Heart right ventricle (tissue), 16 donors: ENCODE measurements around the gene PARD3. TPM values are rescaled to one million over a fixed set of nuclear protein-coding genes. Genes with fewer than 3 reads are reported as not detected.
"Not testable (repeated sequence)": the region's sequence is repeated elsewhere in the genome, so short reads cannot be mapped to it uniquely, and the experiment has no call there.

Experiments
- ATAC-seq, 8 donors: fragments of 200-7000 bp; cut with Tn5 transposase; one replicate each; pipeline ENCODE4 v1.9.1; 2020; ENCODE audit warnings: mild to moderate bottlenecking in 8 of 8, moderate library complexity in 8 of 8, moderate number of reproducible peaks in 1 of 8
- DNase-seq, 2 donors: peaks; one replicate each; pipeline ENCODE4 v3.0.0-alpha.2; 2020
- H3K27ac ChIP-seq, 10 donors: fragments of 200-600 bp; sonication (generic) in 2 of 10; one replicate each; pipeline versions ENCODE4 v1.5.0 to v1.8.0; 2020 to 2022; ENCODE audit warnings: mild to moderate bottlenecking in 3 of 10
- H3K27me3 ChIP-seq, 7 donors: fragments of 200-600 bp; one replicate each; pipeline ENCODE4 v1.8.0; 2021 to 2022; ENCODE audit warnings: mild to moderate bottlenecking in 2 of 7
- H3K36me3 ChIP-seq, 9 donors: fragments of 200-600 bp; sonication (generic) in 1 of 9; one replicate each; pipeline versions ENCODE4 v1.5.0 to v1.8.0; 2020 to 2022; ENCODE audit warnings: mild to moderate bottlenecking in 2 of 9
- H3K4me1 ChIP-seq, 9 donors: fragments of 200-600 bp; sonication (generic) in 1 of 9; one replicate each; pipeline versions ENCODE4 v1.5.0 to v1.8.0; 2020 to 2022; ENCODE audit warnings: mild to moderate bottlenecking in 4 of 9
- H3K4me3 ChIP-seq, 10 donors: fragments of 200-600 bp; sonication (generic) in 2 of 10; one replicate each; pipeline versions ENCODE4 v1.5.0 to v1.8.0; 2020 to 2022; ENCODE audit warnings: mild to moderate bottlenecking in 7 of 10, moderate library complexity in 2 of 10
- H3K9me3 ChIP-seq, 11 donors: fragments of 200-600 bp in 10 of 11; sonication (generic) in 2 of 11; one replicate each; pipeline versions ENCODE4 v1.5.0 to v1.8.0; 2013 to 2022; ENCODE audit warnings: mild to moderate bottlenecking in 2 of 11, control low read depth in 1 of 11, moderate library complexity in 1 of 11
- CTCF ChIP-seq, 9 donors: fragments of 200-600 bp; sonication (generic) in 2 of 9; IDR thresholded peaks; one replicate each; pipeline versions ENCODE4 v1.5.0 to v1.8.0; 2021 to 2022; ENCODE audit warnings: antibody characterized with exemption in 9 of 9, mild to moderate bottlenecking in 5 of 9, moderate library complexity in 1 of 9
- WGBS, 2 donors: extraction: QIAGEN DNeasy Blood & Tissue Kit; methylation state at CpG; one replicate each; pipeline ENCODE4 v1.1.7; 2013; ENCODE audit warnings: inconsistent platforms in 1 of 2; 5-methylcytosine and 5-hydroxymethylcytosine counted together
- intact Hi-C, 10 donors: fragments of 100-400 bp; cut with DNase I; formaldehyde crosslinking; loops; one replicate each; pipeline versions ENCODE4 v1.11.1 to v1.14.2; 2022
- polyA plus RNA-seq, 2 donors: library from polyadenylated mRNA; stranded (reverse); fragments of 200-250 nt; gene quantifications; one replicate each; pipeline ENCODE4 v1.2.3, GENCODE V29; 2013
- total RNA-seq, 10 donors: library from RNA; stranded (reverse); fragmentation: NEBNext Ultra II Directional in 3 of 10; extraction: Animal tissue kit (Norgen Biotek cat#: 25700) in 3 of 10; gene quantifications; one replicate each; pipeline versions ENCODE4 v1.2.1 to v1.2.4, GENCODE V29; 2021 to 2023
- donor health status: Arrhythmogenic right ventricular cardiomyopathy.
- donor health status: ischemic (EF 13 %, LVEDD 7.1; RV severe dilation, severe dysfunction).
- donor health status: healthy with polysubstance abuse.
- donor health status: DM: no; HTN: yes; CAD: no.
- donor health status: DM: no; HTN: no; CAD: no.
- donor health status: ischemic (EF 25% LVEDD 6.9; RV normal size, moderate dysfunction).
- donor health status: ischemic (EF 25% LVEDD 5.7; RV mildly dilated, moderate dysfunction).
- donor health status: healthy.
- donor health status: DM: yes; HTN: yes; CAD: no.
- donor health status: Ischemic cardiomyopathy.
- donor health status: ischemic (EF 35%, LVEDD 5.7; RV mildly dilated, moderate dysfunction).
- donor health status: nonischemic (EF 11% LVEDD 7.7; RV severe dilation, severe dysfunction).
- donor health status: DM: yes; HTN: yes; CAD: no.
- donor health status: PGD.
- donor health status: ischemic (EF 29% LVEDD 5.4; RV normal size, mild dysfunction).
- donor health status: nonischemic (EF 23%, LVEDD 6.1; RV moderate dilation, normal function).

Gene PARD3
- total and polyA plus RNA-seq, 12 donors = 19.7 to 41.8 (median 34.2) TPM

GRCh38 chr10:34074051-34074450, 741.0 kb downstream of the PARD3 start:
- 74 to 78% methylated on average over 3 of the region's 3 CpGs for WGBS, 2 donors

GRCh38 chr10:34067741-34068140, 747.4 kb downstream of the PARD3 start:
- H3K27ac ChIP-seq, ATAC-seq, H3K36me3 ChIP-seq, H3K27me3 ChIP-seq, H3K4me3 ChIP-seq, DNase-seq, H3K4me1 ChIP-seq, intact Hi-C loops: not testable (repeated sequence)
- H3K9me3 ChIP-seq = peaks cover 0 to 40% (median 13%) of the 10 kb centered on the region in 11 donors
- WGBS, 2 donors = 89 to 90% methylated on average over 6 of the region's 6 CpGs

More at GRCh38 chr10:34074051-34074450, 741.0 kb downstream of the PARD3 start:
- DNase-seq (no peak), ATAC-seq (no peak)
- intact Hi-C loops = no loop called here
- Histone ChIP-seq H3K27me3 (no peaks in the 10 kb centered on the region), H3K27ac (no peak overlapping the region), H3K9me3 (peaks cover 0 to 21% (median 0%) of the 10 kb centered on the region in 11 donors), H3K36me3 (no peaks in the 10 kb centered on the region), H3K4me1 (peaks cover 2 to 19% (median 10%) of the 10 kb centered on the region in 9 donors), H3K4me3 (no peak overlapping the region)
- no peak for TF ChIP-seq CTCF (IDR thresholded peaks at IDR 0.05)

- intact Hi-C loops = no loop called here
- H3K36me3 ChIP-seq = no peaks in the 10 kb centered on the region
- TF ChIP-seq CTCF (IDR thresholded peaks at IDR 0.05) = no peak
- peaks cover 0 to 44% (median 21%) of the 10 kb centered on the region in 11 donors for H3K9me3 ChIP-seq
- H3K27ac ChIP-seq = no peak overlapping the region
- ATAC-seq (no peak), DNase-seq (no peak)
- WGBS, 2 donors = 96 to 97% methylated on average over 1 of the region's 1 CpG
- peaks cover 0 to 13% (median 0%) of the 10 kb centered on the region in 9 donors for H3K4me1 ChIP-seq
- no peak overlapping the region for H3K4me3 ChIP-seq
- H3K27me3 ChIP-seq = no peaks in the 10 kb centered on the region
Observed at GRCh38 chr10:34063592-34063991, 751.5 kb downstream of the PARD3 start.

GRCh38 chr10:34061841-34062240, 753.3 kb downstream of the PARD3 start:
- intact Hi-C loops = no loop called here
- ATAC-seq = peak in 1 of 8 donors; percentile 41
- Histone ChIP-seq H3K4me3 (no peak overlapping the region), H3K27me3 (no peaks in the 10 kb centered on the region), H3K9me3 (peaks cover 0 to 42% (median 21%) of the 10 kb centered on the region in 11 donors), H3K27ac (no peak overlapping the region), H3K4me1 (peaks cover 0 to 16% (median 0%) of the 10 kb centered on the region in 9 donors), H3K36me3 (no peaks in the 10 kb centered on the region)
- no peak for DNase-seq
- TF ChIP-seq CTCF (IDR thresholded peaks at IDR 0.05) = no peak
